Panc1 (cell line): ENCODE measurements around the gene WIPF2. TPM values are rescaled to one million over a fixed set of nuclear protein-coding genes. Genes with fewer than 3 reads are reported as not detected.

ENCODE experiments used
- ATAC-seq: fragments of 200-7000 bp; cut with Tn5 transposase; 2 replicates; pipeline ENCODE4 v1.9.1; 2020; ENCODE audit warnings: mild to moderate bottlenecking, moderate library complexity
- BruUV-seq: library from RNA; stranded (reverse); fragments of 400-500 nt; replicated peaks from 2 replicates; lab custom pipeline; 2021; lab: Mats Ljungman, UMichigan
- CTCF ChIA-PET: fragments of 300-600 bp; sonication (Branson Sonifier 250); formaldehyde crosslinking; loops from one replicate; lab custom pipeline; 2022; ENCODE audit warnings: antibody characterized with exemption; lab: Charles Lee
- POLR2A ChIA-PET: fragments of 300-600 bp; sonication (Branson Sonifier 250); formaldehyde crosslinking; loops from one replicate; lab custom pipeline; 2022; ENCODE audit warnings: antibody characterized with exemption; lab: Charles Lee
- DNase-seq: peaks from one replicate; pipeline ENCODE4 v3.0.0-alpha.2; 2010; ENCODE audit warnings: low read depth, low spot score
- H3K27ac ChIP-seq: 2 replicates; pipeline ENCODE4 v1.5.1; 2011; ENCODE audit warnings: mild to moderate bottlenecking, low read length, inconsistent platforms
- H3K27me3 ChIP-seq: fragments of 200-500 bp; sonication (Bioruptor generic); 2 replicates; pipeline ENCODE4 v1.6.0; 2014; ENCODE audit warnings: low read length, inconsistent platforms; ENCODE audit not compliant: control insufficient read depth, insufficient read depth
- H3K36me3 ChIP-seq: fragments of 200-500 bp; sonication (Bioruptor generic); 2 replicates; pipeline ENCODE4 v1.5.1; 2014; ENCODE audit warnings: inconsistent platforms, mild to moderate bottlenecking, low read length, moderate library complexity; ENCODE audit not compliant: control insufficient read depth, insufficient read depth
- H3K4me1 ChIP-seq: 2 replicates; pipeline ENCODE4 v1.5.1; 2011; ENCODE audit warnings: inconsistent platforms, mild to moderate bottlenecking, low read length, moderate library complexity; ENCODE audit not compliant: control insufficient read depth, insufficient read depth
- H3K4me3 ChIP-seq, 2 experiments: 2 replicates each; pipeline ENCODE4 v1.5.1; 2011 to 2012; ENCODE audit warnings: low read depth in 2 of 2, low read length in 2 of 2, mild to moderate bottlenecking in 2 of 2, inconsistent platforms in 1 of 2, moderate library complexity in 1 of 2
- H3K9me3 ChIP-seq: fragments of 200-500 bp; sonication (Bioruptor generic); 2 replicates; pipeline ENCODE4 v1.5.1; 2014; ENCODE audit warnings: low read depth, mild to moderate bottlenecking, inconsistent platforms, low read length, moderate library complexity; ENCODE audit not compliant: control insufficient read depth, insufficient read depth
- POLR2AphosphoS5 ChIP-seq: IDR thresholded peaks from 2 replicates; pipeline ENCODE4 v1.6.1; 2012; ENCODE audit warnings: mild to moderate bottlenecking, low read depth, low read length, moderate library complexity
- SIN3A ChIP-seq: IDR thresholded peaks from 2 replicates; pipeline ENCODE4 v1.6.1; 2012; ENCODE audit warnings: low read depth, mild to moderate bottlenecking, low read length, moderate library complexity, borderline replicate concordance; ENCODE audit not compliant: insufficient read depth
- TCF7L2 ChIP-seq: IDR thresholded peaks from 2 replicates; pipeline ENCODE4 v1.6.1; 2011; ENCODE audit warnings: mild to moderate bottlenecking, low read depth, low read length, inconsistent platforms
- in situ Hi-C: cut with HindIII; loops from 2 replicates; pipeline ENCODE4 v1.10.0; 2016; ENCODE audit warnings: low sequenced_read_pairs, low pct_unique_long_range_greater_than_20kb
- intact Hi-C: fragments of 100-400 bp; cut with micrococcal nuclease; formaldehyde crosslinking; loops from one replicate; pipeline ENCODE4 v1.10.0; 2022; ENCODE audit not compliant: unreplicated experiment
- total RNA-seq: library from RNA; stranded (reverse); gene quantifications from one replicate; pipeline ENCODE4 v1.2.1, GENCODE V29; 2021; ENCODE audit not compliant: unreplicated experiment
- TF ChIP-seq, protein P1 (sequence below): fragments of 450-650 bp; IDR thresholded peaks from 2 replicates; pipeline ENCODE4 v1.5.1; 2017; ENCODE audit warnings: mild to moderate bottlenecking
- TF ChIP-seq, protein P2 (sequence below), 2 experiments: IDR thresholded peaks; 2 replicates each; pipeline ENCODE4 v1.6.1; 2011 to 2012; ENCODE audit warnings: low read depth in 2 of 2, control low read depth in 1 of 2, low read length in 1 of 2, mild to moderate bottlenecking in 1 of 2, moderate library complexity in 1 of 2; ENCODE audit not compliant: insufficient read depth in 1 of 2

WIPF2 gene
- total RNA-seq, 1 experiment from 2014 or later, result 45.9 TPM

DNA sequence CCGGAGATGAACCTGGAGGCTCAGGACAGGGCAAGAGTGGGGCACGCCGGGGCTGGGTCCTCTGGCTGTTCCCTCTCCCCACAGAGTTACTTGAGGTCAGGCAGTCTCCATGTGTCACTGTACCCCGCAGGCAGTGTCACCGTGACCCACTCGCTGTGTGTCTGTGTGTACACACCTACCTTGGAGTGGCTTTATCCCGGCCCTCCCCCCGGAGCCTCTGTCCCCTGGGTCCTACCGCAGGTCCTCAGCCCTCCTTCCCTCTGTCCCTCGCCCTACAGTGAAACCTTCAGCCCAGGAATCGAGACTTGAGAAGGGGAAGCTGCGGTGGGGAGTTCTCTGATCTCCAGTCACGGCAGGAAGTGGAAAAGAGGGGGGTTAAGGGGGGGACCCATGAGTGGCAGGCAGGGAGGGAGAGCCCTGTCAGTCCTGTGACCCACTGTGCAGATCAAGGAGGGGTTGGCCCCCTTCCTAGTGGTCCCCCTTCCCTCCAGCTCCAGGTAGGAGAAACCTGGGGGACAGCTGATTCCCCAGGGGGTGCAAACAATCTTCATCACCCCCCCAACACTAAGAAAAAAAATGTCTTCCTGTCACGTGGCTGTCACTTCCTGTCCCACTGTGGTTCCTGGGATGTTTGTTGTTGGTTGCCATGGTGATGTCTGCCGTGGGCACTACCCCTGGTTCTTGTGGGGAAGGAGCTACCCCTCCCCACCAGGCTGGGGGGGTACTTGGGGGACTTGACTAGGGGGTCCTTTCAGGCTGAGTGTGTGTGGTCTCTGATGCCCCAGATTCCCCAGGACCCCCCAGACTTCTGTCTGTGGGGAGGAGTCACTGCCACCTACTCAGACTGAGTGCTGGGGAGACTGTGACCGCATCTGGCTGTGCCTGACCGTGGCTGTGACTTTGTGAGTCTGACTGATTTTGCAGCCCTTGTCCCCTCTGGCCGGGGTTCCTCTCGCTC, 103.5 kb downstream of the WIPF2 start:
- DNase-seq (no peak), ATAC-seq (peak; percentile 17; the same call in 1 of the 2 replicates)
- Histone ChIP-seq H3K4me1 (peaks cover 76% of the 10 kb centered on the region), H3K9me3 (no peaks in the 10 kb centered on the region), H3K4me3 (peak overlapping the region; percentile 20 to 87), H3K27ac (peak overlapping the region; percentile 95), H3K27me3 (no peaks in the 10 kb centered on the region), H3K36me3 (no peaks in the 10 kb centered on the region; the same call in 1 of the 2 replicates)
- ChIA-PET POLR2A (interaction anchor here (0.7 kb wide), 2 partner anchors 11 to 28 kb away, joined by 3 to 4 read pairs; no protein-coding TSS in a partner anchor), CTCF (interaction anchor here (0.9 kb wide), 1 partner anchor 13 kb away, joined by 3 read pairs; no protein-coding TSS in a partner anchor)
- intact Hi-C loops (no loop called here), in situ Hi-C loops (no loop called here)
- no TSS peak for BruUV-seq
- TF ChIP-seq SIN3A (no peak), TCF7L2 (0 out of 2 replicates have a peak, but pooled peaks have one; percentile 47)

DNA sequence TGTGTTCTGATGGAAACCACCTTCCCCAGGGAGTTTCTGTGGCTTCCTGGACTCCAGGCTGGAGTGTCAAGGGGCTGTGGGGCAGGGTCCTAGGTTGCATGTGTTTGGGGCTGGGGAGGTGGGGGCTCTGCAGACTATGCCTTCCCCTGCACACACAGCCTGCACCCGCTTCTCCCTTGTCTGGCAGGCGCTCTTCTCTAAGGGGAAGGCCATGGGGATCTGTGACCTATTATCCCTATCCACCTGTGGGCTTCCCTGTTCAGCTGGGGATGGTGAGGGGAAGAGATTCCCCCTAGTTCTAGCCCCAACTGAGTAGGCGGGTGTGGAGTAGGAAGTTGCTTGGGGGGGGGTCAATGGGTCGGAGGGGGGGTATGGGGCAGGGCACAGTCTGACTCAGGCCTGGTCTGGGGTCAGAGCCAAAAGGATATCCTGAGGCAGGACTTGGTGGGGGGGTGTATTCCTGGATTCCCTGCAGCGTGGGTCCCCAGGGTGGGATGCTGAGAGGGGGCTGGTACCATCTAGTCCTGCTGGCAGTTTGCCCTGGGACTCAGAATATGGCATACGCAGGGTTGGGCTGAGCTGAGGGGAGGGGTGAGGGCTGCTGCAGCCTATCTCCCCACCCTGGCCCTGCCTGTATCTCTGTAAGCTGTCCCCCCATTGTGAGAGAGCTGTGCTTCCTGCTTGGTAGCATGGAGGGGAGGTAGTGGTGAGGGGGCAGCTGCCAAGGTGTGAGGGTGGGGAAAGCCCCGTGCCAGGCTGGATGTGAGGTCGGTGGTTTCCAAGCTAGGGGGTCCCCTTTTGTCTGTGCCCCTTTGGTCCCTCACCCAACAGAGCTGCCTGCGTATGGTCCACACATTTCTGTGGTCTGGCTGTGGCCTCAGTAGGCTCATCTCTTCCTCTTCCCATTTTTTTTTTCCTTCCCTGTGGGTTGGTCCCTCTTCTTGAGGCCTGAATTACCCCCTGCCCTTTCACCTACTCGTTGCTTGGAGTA, 104.6 kb downstream of the WIPF2 start:
- intact Hi-C loops, result no loop called here

More for the DNA sequence above, 104.6 kb downstream of the WIPF2 start:
- peak overlapping the region; percentile 95 for H3K27ac ChIP-seq
- H3K4me3 ChIP-seq, result peak overlapping the region in 1 of 2 experiments; percentile 87; a peak in 2 of 4 replicates
- ChIA-PET CTCF (interaction anchor here (1.1 kb wide), 1 partner anchor 22 kb away, joined by 3 read pairs; no protein-coding TSS in a partner anchor), POLR2A (interaction anchor here (0.7 to 1.2 kb wide), 2 partner anchors 12 to 16 kb away, joined by 3 to 4 read pairs; no protein-coding TSS in a partner anchor)
- H3K27me3 ChIP-seq, result no peaks in the 10 kb centered on the region
- ATAC-seq (0 out of 2 replicates have a peak, but pooled peaks have one; percentile 3), DNase-seq (no peak)
- peaks cover 84% of the 10 kb centered on the region for H3K4me1 ChIP-seq
- in situ Hi-C loops, result no loop called here
- no peak for TF ChIP-seq POLR2AphosphoS5
- TF ChIP-seq SIN3A, result no peak
- TF ChIP-seq, protein P1, sequence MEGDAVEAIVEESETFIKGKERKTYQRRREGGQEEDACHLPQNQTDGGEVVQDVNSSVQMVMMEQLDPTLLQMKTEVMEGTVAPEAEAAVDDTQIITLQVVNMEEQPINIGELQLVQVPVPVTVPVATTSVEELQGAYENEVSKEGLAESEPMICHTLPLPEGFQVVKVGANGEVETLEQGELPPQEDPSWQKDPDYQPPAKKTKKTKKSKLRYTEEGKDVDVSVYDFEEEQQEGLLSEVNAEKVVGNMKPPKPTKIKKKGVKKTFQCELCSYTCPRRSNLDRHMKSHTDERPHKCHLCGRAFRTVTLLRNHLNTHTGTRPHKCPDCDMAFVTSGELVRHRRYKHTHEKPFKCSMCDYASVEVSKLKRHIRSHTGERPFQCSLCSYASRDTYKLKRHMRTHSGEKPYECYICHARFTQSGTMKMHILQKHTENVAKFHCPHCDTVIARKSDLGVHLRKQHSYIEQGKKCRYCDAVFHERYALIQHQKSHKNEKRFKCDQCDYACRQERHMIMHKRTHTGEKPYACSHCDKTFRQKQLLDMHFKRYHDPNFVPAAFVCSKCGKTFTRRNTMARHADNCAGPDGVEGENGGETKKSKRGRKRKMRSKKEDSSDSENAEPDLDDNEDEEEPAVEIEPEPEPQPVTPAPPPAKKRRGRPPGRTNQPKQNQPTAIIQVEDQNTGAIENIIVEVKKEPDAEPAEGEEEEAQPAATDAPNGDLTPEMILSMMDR, result no peak
- TF ChIP-seq, protein P2, sequence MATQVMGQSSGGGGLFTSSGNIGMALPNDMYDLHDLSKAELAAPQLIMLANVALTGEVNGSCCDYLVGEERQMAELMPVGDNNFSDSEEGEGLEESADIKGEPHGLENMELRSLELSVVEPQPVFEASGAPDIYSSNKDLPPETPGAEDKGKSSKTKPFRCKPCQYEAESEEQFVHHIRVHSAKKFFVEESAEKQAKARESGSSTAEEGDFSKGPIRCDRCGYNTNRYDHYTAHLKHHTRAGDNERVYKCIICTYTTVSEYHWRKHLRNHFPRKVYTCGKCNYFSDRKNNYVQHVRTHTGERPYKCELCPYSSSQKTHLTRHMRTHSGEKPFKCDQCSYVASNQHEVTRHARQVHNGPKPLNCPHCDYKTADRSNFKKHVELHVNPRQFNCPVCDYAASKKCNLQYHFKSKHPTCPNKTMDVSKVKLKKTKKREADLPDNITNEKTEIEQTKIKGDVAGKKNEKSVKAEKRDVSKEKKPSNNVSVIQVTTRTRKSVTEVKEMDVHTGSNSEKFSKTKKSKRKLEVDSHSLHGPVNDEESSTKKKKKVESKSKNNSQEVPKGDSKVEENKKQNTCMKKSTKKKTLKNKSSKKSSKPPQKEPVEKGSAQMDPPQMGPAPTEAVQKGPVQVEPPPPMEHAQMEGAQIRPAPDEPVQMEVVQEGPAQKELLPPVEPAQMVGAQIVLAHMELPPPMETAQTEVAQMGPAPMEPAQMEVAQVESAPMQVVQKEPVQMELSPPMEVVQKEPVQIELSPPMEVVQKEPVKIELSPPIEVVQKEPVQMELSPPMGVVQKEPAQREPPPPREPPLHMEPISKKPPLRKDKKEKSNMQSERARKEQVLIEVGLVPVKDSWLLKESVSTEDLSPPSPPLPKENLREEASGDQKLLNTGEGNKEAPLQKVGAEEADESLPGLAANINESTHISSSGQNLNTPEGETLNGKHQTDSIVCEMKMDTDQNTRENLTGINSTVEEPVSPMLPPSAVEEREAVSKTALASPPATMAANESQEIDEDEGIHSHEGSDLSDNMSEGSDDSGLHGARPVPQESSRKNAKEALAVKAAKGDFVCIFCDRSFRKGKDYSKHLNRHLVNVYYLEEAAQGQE (IDR thresholded peaks at IDR 0.05; ENCODE audit: insufficient read depth in 1 of 2, low read depth in 2 of 2, low read length in 1 of 2), result no peak
- no peak for TF ChIP-seq TCF7L2
- H3K36me3 ChIP-seq, result no peaks in the 10 kb centered on the region; the same call in 1 of the 2 replicates
- no TSS peak for BruUV-seq
- no peaks in the 10 kb centered on the region for H3K9me3 ChIP-seq
